Right cardiac atrium (tissue), 5 donors: ENCODE data around the gene ANXA8L1. TPM values are rescaled to one million over a fixed set of nuclear protein-coding genes. Genes with fewer than 3 reads are reported as not detected.
A peak's percentile ranks its signal among the peaks of the same experiment; 100 is the strongest.
"Not testable (repeated sequence)": the region's sequence is repeated elsewhere in the genome, so short reads cannot be mapped to it uniquely, and the experiment has no call there.

ENCODE experiments used
- ATAC-seq, 2 donors: fragments of 200-7000 bp; cut with Tn5 transposase; one replicate each; pipeline versions ENCODE4 v1.8.0 to v1.9.1; 2020; ENCODE audit warnings: moderate library complexity in 2 of 2, mild to moderate bottlenecking in 1 of 2
- DNase-seq, 3 donors: peaks; one replicate each; pipeline ENCODE4 v3.0.0-alpha.2; 2020
- H3K27ac ChIP-seq: one replicate; pipeline ENCODE4 v1.5.1; 2013; ENCODE audit warnings: mild to moderate bottlenecking, low read length, control low read depth, moderate library complexity
- H3K27me3 ChIP-seq: one replicate; pipeline ENCODE4 v1.6.1; 2013; ENCODE audit not compliant: control insufficient read depth, insufficient read depth
- H3K4me1 ChIP-seq: one replicate; pipeline ENCODE4 v1.6.1; 2013; ENCODE audit warnings: low read length; ENCODE audit not compliant: control insufficient read depth, insufficient read depth
- H3K4me3 ChIP-seq: one replicate; pipeline ENCODE4 v1.5.1; 2013; ENCODE audit warnings: low read length, control low read depth
- H3K9me3 ChIP-seq: one replicate; pipeline ENCODE4 v1.6.1; 2013; ENCODE audit warnings: low read length; ENCODE audit not compliant: control insufficient read depth
- WGBS: extraction: QIAGEN DNeasy Blood & Tissue Kit; methylation state at CpG from one replicate; pipeline ENCODE4 v1.1.7; 2013; 5-methylcytosine and 5-hydroxymethylcytosine counted together
- intact Hi-C, 4 donors: fragments of 100-400 bp; cut with DNase I; formaldehyde crosslinking; loops; one replicate each; pipeline versions ENCODE4 v1.11.0 to v1.14.0; 2022 to 2023
- polyA plus RNA-seq: library from polyadenylated mRNA; stranded (reverse); fragments of 200-250 nt; gene quantifications from one replicate; pipeline ENCODE4 v1.2.3, GENCODE V29; 2013
- total RNA-seq, 4 donors: library from RNA; stranded (reverse); fragmentation: NEBNext Ultra II Directional; extraction: Animal tissue kit (Norgen Biotek cat#: 25700); gene quantifications; one replicate each; pipeline ENCODE4 v1.2.1, GENCODE V29; 2021
- donor health status: healthy with polysubstance abuse.
- donor health status: DM: no; HTN: yes; CAD: no.
- donor health status: DM: no; HTN: no; CAD: no.
- donor health status: DM: no; HTN: yes; CAD: no; lungs with severe emphysema.
- donor health status: DM: yes; HTN: yes; CAD: no.

ANXA8L1 gene
- total and polyA plus RNA-seq, 5 donors, result 0.16 to 1.6 (median 0.51) TPM

GRCh38 chr10:46368956-46369355, 6.6 kb upstream of the ANXA8L1 start:
- DNase-seq, result peak in 2 of 3 donors; percentile 9 to 25
- WGBS, result 95% methylated on average over 10 of the region's 11 CpGs
- H3K9me3 ChIP-seq, H3K27ac ChIP-seq, H3K4me1 ChIP-seq, intact Hi-C loops, H3K27me3 ChIP-seq, H3K4me3 ChIP-seq, ATAC-seq: not testable (repeated sequence)

GRCh38 chr10:46374410-46374809, 1.2 kb upstream of the ANXA8L1 start:
- intact Hi-C loops, H3K4me3 ChIP-seq, H3K4me1 ChIP-seq, DNase-seq, H3K27ac ChIP-seq, H3K9me3 ChIP-seq, H3K27me3 ChIP-seq, ATAC-seq: not testable (repeated sequence)
- 46% methylated on average over 2 of the region's 3 CpGs for WGBS

- no CpG with 5 or more reads among the region's 1 CpG for WGBS
- H3K4me3 ChIP-seq, H3K9me3 ChIP-seq, H3K27ac ChIP-seq, H3K27me3 ChIP-seq, intact Hi-C loops, DNase-seq, H3K4me1 ChIP-seq: not testable (repeated sequence)
- ATAC-seq, result peak; percentile 25 to 60
These were observed 1.4 kb downstream of the ANXA8L1 start for GRCh38 chr10:46377022-46377421.

- whole genome bisulfite sequencing, result 57% methylated on average over 1 of the region's 4 CpGs
These were observed 2.1 kb downstream of the ANXA8L1 start for GRCh38 chr10:46377651-46378050.

GRCh38 chr10:46378108-46378507, 2.5 kb downstream of the ANXA8L1 start:
- H3K4me1 ChIP-seq, H3K9me3 ChIP-seq, H3K27ac ChIP-seq, H3K4me3 ChIP-seq, H3K27me3 ChIP-seq, intact Hi-C loops, DNase-seq: not testable (repeated sequence)
- WGBS, result 37% methylated on average over 6 of the region's 8 CpGs
- peak in 1 of 2 donors; percentile 39 for ATAC-seq

More at GRCh38 chr10:46377651-46378050, 2.1 kb downstream of the ANXA8L1 start:
- H3K9me3 ChIP-seq, intact Hi-C loops, H3K4me3 ChIP-seq, H3K27ac ChIP-seq, H3K4me1 ChIP-seq, H3K27me3 ChIP-seq: not testable (repeated sequence)
- ATAC-seq (peak; percentile 22 to 47), DNase-seq (peak in 1 of 3 donors; percentile 12)

- 47% methylated on average over 2 of the region's 5 CpGs for WGBS
- intact Hi-C loops, result not testable (repeated sequence)
These were observed 3.8 kb downstream of the ANXA8L1 start for GRCh38 chr10:46379233-46379848.

GRCh38 chr10:46385858-46386257, 10.3 kb downstream of the ANXA8L1 start:
- H3K9me3 ChIP-seq, H3K27ac ChIP-seq, H3K27me3 ChIP-seq, H3K4me1 ChIP-seq, DNase-seq, H3K4me3 ChIP-seq, intact Hi-C loops: not testable (repeated sequence)
- WGBS, result no CpG with 5 or more reads among the region's 7 CpGs
- ATAC-seq, result peak in 1 of 2 donors; percentile 32

More at GRCh38 chr10:46379233-46379848, 3.8 kb downstream of the ANXA8L1 start:
- not testable (repeated sequence) for ATAC-seq, H3K9me3 ChIP-seq, H3K27ac ChIP-seq, H3K4me1 ChIP-seq, H3K4me3 ChIP-seq, H3K27me3 ChIP-seq, DNase-seq

GRCh38 chr10:46386694-46387093, 11.1 kb downstream of the ANXA8L1 start:
- intact Hi-C loops, H3K27ac ChIP-seq, H3K27me3 ChIP-seq, H3K4me3 ChIP-seq, H3K4me1 ChIP-seq, H3K9me3 ChIP-seq, DNase-seq, ATAC-seq: not testable (repeated sequence)
- no CpG with 5 or more reads among the region's 4 CpGs for WGBS

- ATAC-seq, result not testable (repeated sequence)
These were observed 11.8 kb downstream of the ANXA8L1 start for GRCh38 chr10:46387309-46387902.

GRCh38 chr10:46391422-46391821, 15.8 kb downstream of the ANXA8L1 start:
- H3K4me3 ChIP-seq, intact Hi-C loops, H3K9me3 ChIP-seq, ATAC-seq, H3K27me3 ChIP-seq, H3K4me1 ChIP-seq, H3K27ac ChIP-seq, DNase-seq: not testable (repeated sequence)
- WGBS, result 65% methylated on average over 2 of the region's 6 CpGs

More at GRCh38 chr10:46387309-46387902, 11.8 kb downstream of the ANXA8L1 start:
- DNase-seq, H3K4me3 ChIP-seq, H3K9me3 ChIP-seq, H3K27me3 ChIP-seq, H3K27ac ChIP-seq, intact Hi-C loops, H3K4me1 ChIP-seq: not testable (repeated sequence)
- WGBS, result no CpG with 5 or more reads among the region's 11 CpGs

- WGBS, result 83% methylated on average over 8 of the region's 8 CpGs
- ATAC-seq (peak in 1 of 2 donors; percentile 49), DNase-seq (peak in 1 of 3 donors; percentile 22)
- H3K4me1 ChIP-seq, H3K4me3 ChIP-seq, H3K9me3 ChIP-seq, intact Hi-C loops, H3K27me3 ChIP-seq: not testable (repeated sequence)
- H3K27ac ChIP-seq, result peak overlapping the region; percentile 75
These were observed 21.1 kb downstream of the ANXA8L1 start for GRCh38 chr10:46396441-46397279.
